Amygdala (tissue), 56 donors: ENCODE results near the gene CCDC88B.

Experiments
- DNase-seq, 56 donors: peaks; one replicate each; lab custom pipeline; 2025; lab: John Stamatoyannopoulos, UW

The CCDC88B gene

GRCh38 chr11:64341851-64342791, 2.1 kb downstream of the CCDC88B start:
- DNase-seq = peak in 47 of 56 donors; percentile 17 to 80 (median 52)

GRCh38 chr11:64342869-64343745, 3.1 kb downstream of the CCDC88B start:
- DNase-seq = no peak

GRCh38 chr11:64343767-64344559, 4.0 kb downstream of the CCDC88B start:
- DNase-seq = peak in 1 of 56 donors; percentile 16

- DNase-seq = no peak
These were observed 4.8 kb downstream of the CCDC88B start for GRCh38 chr11:64344787-64345186.

GRCh38 chr11:64347193-64347867, 7.3 kb downstream of the CCDC88B start:
- no peak for DNase-seq

GRCh38 chr11:64348383-64349024, 8.5 kb downstream of the CCDC88B start:
- peak in 6 of 56 donors; percentile 11 to 56 (median 35) for DNase-seq

GRCh38 chr11:64349025-64349387, 9.0 kb downstream of the CCDC88B start:
- DNase-seq = no peak

GRCh38 chr11:64349404-64349803, 9.4 kb downstream of the CCDC88B start:
- no peak for DNase-seq

- DNase-seq = no peak
These were observed 11.2 kb downstream of the CCDC88B start for GRCh38 chr11:64351136-64351631.

- DNase-seq = no peak
These were observed 12.3 kb downstream of the CCDC88B start for GRCh38 chr11:64352099-64352994.

- no peak for DNase-seq
These were observed 13.2 kb downstream of the CCDC88B start for GRCh38 chr11:64352995-64353714.

- DNase-seq = no peak
These were observed 13.9 kb downstream of the CCDC88B start for GRCh38 chr11:64353715-64354506.

GRCh38 chr11:64355078-64355940, 15.3 kb downstream of the CCDC88B start:
- DNase-seq = peak in 46 of 56 donors; percentile 13 to 76 (median 54)

GRCh38 chr11:64356498-64357411, 16.8 kb downstream of the CCDC88B start:
- no peak for DNase-seq

GRCh38 chr11:64357446-64357845, 17.4 kb downstream of the CCDC88B start:
- DNase-seq = no peak
